DOHH2 (cell line): ENCODE measurements around the gene SNX13.

Experiments
- H3F3A ChIP-seq: fragments of 200-600 bp; sonication (generic), shearing (Covaris generic); 2 replicates; pipeline ENCODE4 v1.6.0; 2016; ENCODE audit warnings: antibody characterized with exemption, mild to moderate bottlenecking; ENCODE audit not compliant: control insufficient read depth, insufficient read depth
- H3K27ac ChIP-seq: fragments of 200-600 bp; sonication (generic); 2 replicates; pipeline ENCODE4 v1.5.1; 2014; ENCODE audit warnings: low read depth, mild to moderate bottlenecking, low read length, moderate library complexity
- H3K27me3 ChIP-seq: fragments of 200-600 bp; sonication (generic); 2 replicates; pipeline ENCODE4 v1.6.1; 2014; ENCODE audit warnings: mild to moderate bottlenecking, low read length, mixed read lengths; ENCODE audit not compliant: control insufficient read depth
- H3K36me3 ChIP-seq: fragments of 200-600 bp; sonication (generic); 2 replicates; pipeline ENCODE4 v1.6.1; 2014; ENCODE audit warnings: mild to moderate bottlenecking, low read length, moderate library complexity, mixed read lengths; ENCODE audit not compliant: control insufficient read depth
- H3K4me1 ChIP-seq: fragments of 200-600 bp; sonication (generic); 2 replicates; pipeline ENCODE4 v1.6.1; 2014; ENCODE audit warnings: mild to moderate bottlenecking, low read length, mixed read lengths; ENCODE audit not compliant: control insufficient read depth
- H3K4me2 ChIP-seq: fragments of 200-600 bp; sonication (generic); 2 replicates; pipeline ENCODE4 v1.6.0; 2014; ENCODE audit warnings: mild to moderate bottlenecking, low read length, moderate library complexity
- H3K4me3 ChIP-seq: fragments of 200-600 bp; sonication (generic); 2 replicates; pipeline ENCODE4 v1.5.1; 2014; ENCODE audit warnings: mild to moderate bottlenecking, low read length, mixed read lengths
- H3K79me2 ChIP-seq: fragments of 200-600 bp; sonication (generic); 2 replicates; pipeline ENCODE4 v1.6.1; 2014; ENCODE audit warnings: mild to moderate bottlenecking, low read length, mixed read lengths; ENCODE audit not compliant: control insufficient read depth
- H3K9me2 ChIP-seq: fragments of 200-600 bp; sonication (generic); replicated peaks from 2 replicates; pipeline ENCODE4 v1.6.1; 2014; ENCODE audit warnings: mild to moderate bottlenecking, low read length, mixed read lengths; ENCODE audit not compliant: control insufficient read depth
- H3K9me3 ChIP-seq: fragments of 200-600 bp; sonication (generic); 2 replicates; pipeline ENCODE4 v1.6.1; 2014; ENCODE audit warnings: antibody characterized with exemption, low read length, mixed read lengths; ENCODE audit not compliant: control insufficient read depth, insufficient read depth
- H4K20me1 ChIP-seq: fragments of 200-600 bp; sonication (generic); 2 replicates; pipeline ENCODE4 v1.6.0; 2014; ENCODE audit warnings: low read depth, mild to moderate bottlenecking, antibody characterized with exemption, low read length, moderate library complexity; ENCODE audit not compliant: control insufficient read depth, insufficient read depth
- CTCF ChIP-seq: fragments of 200-600 bp; sonication (generic); IDR thresholded peaks from one replicate; pipeline ENCODE4 v1.5.1; 2014; ENCODE audit warnings: antibody characterized with exemption, mild to moderate bottlenecking, low read depth, low read length; ENCODE audit not compliant: poor library complexity, severe bottlenecking
- EZH2phosphoT487 ChIP-seq: fragments of 200-600 bp; sonication (generic); IDR thresholded peaks from 2 replicates; pipeline ENCODE4 v1.6.1; 2017; ENCODE audit warnings: borderline replicate concordance, mild to moderate bottlenecking, antibody characterized with exemption, low read length, moderate library complexity, mixed read lengths

The SNX13 gene

DNA sequence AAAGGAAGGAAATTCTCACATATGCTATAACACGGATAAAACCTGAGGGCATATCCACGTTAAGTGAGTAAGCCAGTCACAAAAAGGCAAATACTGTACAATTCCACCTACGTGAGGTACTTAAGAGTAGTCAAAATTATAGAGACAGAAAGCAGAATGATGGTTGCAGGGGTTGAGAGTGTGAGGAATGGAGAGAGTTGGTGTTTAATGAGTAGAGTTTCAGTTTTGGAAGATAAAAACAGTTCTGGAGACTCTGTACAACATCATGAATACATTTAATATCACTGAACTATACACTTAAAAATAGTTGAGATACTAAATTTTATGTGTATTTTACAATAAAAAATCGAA, 95.1 kb downstream of the SNX13 start:
- no peak for TF ChIP-seq EZH2phosphoT487
- TF ChIP-seq CTCF: no peak
- no peak overlapping the region for H3K4me3 ChIP-seq
- H3K79me2 ChIP-seq: no peaks in the 10 kb centered on the region
- no peaks in the 10 kb centered on the region for H4K20me1 ChIP-seq
- H3F3A ChIP-seq: no peaks in the 10 kb centered on the region
- no peaks in the 10 kb centered on the region for H3K27me3 ChIP-seq
- H3K4me1 ChIP-seq: no peaks in the 10 kb centered on the region
- H3K4me2 ChIP-seq: no peak overlapping the region
- no peaks in the 10 kb centered on the region for H3K9me2 ChIP-seq
- peaks cover 41% of the 10 kb centered on the region for H3K36me3 ChIP-seq
- no peaks in the 10 kb centered on the region for H3K9me3 ChIP-seq
- no peak overlapping the region for H3K27ac ChIP-seq

DNA sequence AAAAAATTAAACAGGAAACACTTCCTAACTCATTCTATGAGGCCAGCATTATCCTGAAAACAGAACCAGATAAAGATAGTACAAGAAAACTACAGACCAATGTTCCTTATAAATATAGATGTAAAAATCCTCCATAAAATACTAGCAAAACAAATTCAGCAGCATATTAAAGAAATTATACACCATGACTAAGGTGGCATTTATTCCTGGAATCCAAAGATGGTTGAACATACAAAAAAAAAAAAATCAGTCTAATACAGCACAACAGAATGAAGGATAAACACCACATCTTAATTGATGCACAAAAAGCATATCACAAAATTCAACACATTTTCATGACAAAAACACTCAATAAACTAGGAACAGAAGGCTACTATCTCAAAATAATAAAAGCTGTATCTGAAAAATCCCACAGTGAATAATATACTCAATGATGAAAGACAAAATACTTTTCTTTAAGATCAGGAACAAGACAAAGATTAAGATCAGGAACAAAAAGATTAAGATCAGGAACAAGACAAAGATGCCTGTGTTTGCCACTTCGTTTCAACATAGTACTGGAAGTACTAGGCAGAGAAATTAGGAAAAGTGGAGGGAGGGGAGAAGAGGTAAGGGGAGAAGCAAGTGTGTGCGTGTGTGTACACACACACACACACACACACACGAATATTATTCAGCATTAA, 95.6 kb downstream of the SNX13 start:
- no peak overlapping the region for H3K4me3 ChIP-seq
- no peak overlapping the region for H3K27ac ChIP-seq
- TF ChIP-seq EZH2phosphoT487 (no peak), CTCF (no peak)

GRCh38 chr7:17844022-17844421, 96.3 kb downstream of the SNX13 start:
- Histone ChIP-seq H3K4me3 (no peak overlapping the region), H3K4me1 (no peaks in the 10 kb centered on the region), H3K9me2 (no peaks in the 10 kb centered on the region), H3K79me2 (no peaks in the 10 kb centered on the region), H4K20me1 (no peaks in the 10 kb centered on the region), H3K27ac (no peak overlapping the region), H3K9me3 (no peaks in the 10 kb centered on the region), H3F3A (no peaks in the 10 kb centered on the region), H3K4me2 (no peak overlapping the region), H3K36me3 (peaks cover 47% of the 10 kb centered on the region), H3K27me3 (no peaks in the 10 kb centered on the region)
- no peak for TF ChIP-seq CTCF
- TF ChIP-seq EZH2phosphoT487: no peak

More for the DNA sequence above, 95.6 kb downstream of the SNX13 start:
- Histone ChIP-seq H3F3A (no peaks in the 10 kb centered on the region), H3K9me2 (no peaks in the 10 kb centered on the region), H3K36me3 (peaks cover 44% of the 10 kb centered on the region), H4K20me1 (no peaks in the 10 kb centered on the region), H3K4me2 (no peak overlapping the region), H3K9me3 (no peaks in the 10 kb centered on the region), H3K27me3 (no peaks in the 10 kb centered on the region), H3K79me2 (no peaks in the 10 kb centered on the region), H3K4me1 (no peaks in the 10 kb centered on the region)

DNA sequence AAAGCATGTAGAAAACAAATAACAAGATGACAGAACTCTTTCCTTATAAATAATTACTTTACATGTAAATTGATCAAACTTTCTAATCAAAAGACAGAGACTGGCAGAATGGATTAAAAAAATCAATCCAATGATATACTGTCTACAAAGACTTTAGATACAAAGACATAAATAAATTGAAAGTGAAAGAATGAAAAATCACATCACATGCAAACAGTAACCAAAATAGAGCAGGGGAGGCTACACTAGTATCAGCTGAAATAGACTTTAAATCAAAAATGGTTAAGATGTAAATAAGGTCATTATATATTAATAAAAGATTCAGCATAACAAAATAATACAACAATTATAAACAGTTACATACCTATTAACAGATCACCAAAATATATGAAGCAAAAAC, 97.3 kb downstream of the SNX13 start:
- no peaks in the 10 kb centered on the region for H4K20me1 ChIP-seq
- H3K36me3 ChIP-seq: peaks cover 54% of the 10 kb centered on the region
- no peaks in the 10 kb centered on the region for H3K9me2 ChIP-seq
- no peak overlapping the region for H3K4me3 ChIP-seq
- no peak overlapping the region for H3K4me2 ChIP-seq
- TF ChIP-seq EZH2phosphoT487 (no peak), CTCF (no peak)
- H3K27me3 ChIP-seq: no peaks in the 10 kb centered on the region
- no peaks in the 10 kb centered on the region for H3K9me3 ChIP-seq
- H3F3A ChIP-seq: no peaks in the 10 kb centered on the region
- no peaks in the 10 kb centered on the region for H3K79me2 ChIP-seq
- H3K4me1 ChIP-seq: no peaks in the 10 kb centered on the region
- no peak overlapping the region for H3K27ac ChIP-seq
